CD14-positive monocyte (primary cell): Measurements from ENCODE around the gene PYROXD2. TPM values are rescaled to one million over a fixed set of nuclear protein-coding genes. Genes with fewer than 3 reads are reported as not detected.

Experiments
- DNase-seq, 3 donors: peaks; one replicate each; pipeline ENCODE4 v3.0.0-alpha.2; 2011 to 2022
- H2AFZ ChIP-seq: 2 replicates; pipeline ENCODE4 v1.6.0; 2012; ENCODE audit warnings: mild to moderate bottlenecking, low read depth, low read length, inconsistent platforms; ENCODE audit not compliant: insufficient read depth, poor library complexity, severe bottlenecking
- H3K27ac ChIP-seq, 2 donors: 1 replicate in 1 of 2; 2 replicates in 1 of 2; pipeline ENCODE4 v1.5.1; 2012 to 2013; ENCODE audit warnings: low read length in 2 of 2, control low read depth in 1 of 2, inconsistent platforms in 1 of 2, low read depth in 1 of 2, mild to moderate bottlenecking in 1 of 2
- H3K27me3 ChIP-seq, 2 donors: one replicate each; pipeline versions ENCODE4 v1.6.0 to v1.6.1; 2011 to 2013; ENCODE audit warnings: low read length in 2 of 2; ENCODE audit not compliant: control insufficient read depth in 2 of 2, insufficient read depth in 2 of 2
- H3K36me3 ChIP-seq, 2 donors: replicated peaks in 1 of 2; 1 replicate in 1 of 2; 2 replicates in 1 of 2; pipeline versions ENCODE4 v1.5.1 to v1.6.1; 2012 to 2013; ENCODE audit warnings: low read length in 2 of 2, control low read depth in 1 of 2, inconsistent platforms in 1 of 2, mild to moderate bottlenecking in 1 of 2; ENCODE audit not compliant: insufficient read depth in 2 of 2, control insufficient read depth in 1 of 2
- H3K4me1 ChIP-seq, 2 donors: 1 replicate in 1 of 2; 2 replicates in 1 of 2; pipeline versions ENCODE4 v1.5.1 to v1.6.1; 2012 to 2013; ENCODE audit warnings: low read length in 2 of 2, control low read depth in 1 of 2, inconsistent platforms in 1 of 2, mild to moderate bottlenecking in 1 of 2, moderate library complexity in 1 of 2; ENCODE audit not compliant: insufficient read depth in 2 of 2, control insufficient read depth in 1 of 2
- H3K4me2 ChIP-seq: replicated peaks from 2 replicates; pipeline ENCODE3; 2012; ENCODE audit warnings: low read length, moderate library complexity, mild to moderate bottlenecking; ENCODE audit not compliant: poor library complexity, severe bottlenecking; ENCODE audit errors: extremely low read depth
- H3K4me3 ChIP-seq, 3 experiments: fragments of 200-600 bp in 1 of 3; sonication (generic) in 1 of 3; replicated peaks in 1 of 3; 1 replicate in 2 of 3; 2 replicates in 1 of 3; pipeline ENCODE4 v1.5.1; 2011 to 2013; ENCODE audit warnings: low read length in 3 of 3, mild to moderate bottlenecking in 3 of 3, control low read depth in 2 of 3, low read depth in 2 of 3, inconsistent platforms in 1 of 3, moderate library complexity in 1 of 3
- H3K79me2 ChIP-seq: 2 replicates; pipeline ENCODE4 v1.6.0; 2012; ENCODE audit warnings: mild to moderate bottlenecking, control low read depth, inconsistent platforms, low read length, moderate library complexity; ENCODE audit not compliant: insufficient read depth
- H3K9ac ChIP-seq: 2 replicates; pipeline ENCODE4 v1.6.0; 2017; ENCODE audit warnings: low read length, mild to moderate bottlenecking; ENCODE audit not compliant: insufficient read depth, poor library complexity, severe bottlenecking
- H3K9me3 ChIP-seq, 2 donors: replicated peaks in 1 of 2; 1 replicate in 1 of 2; 2 replicates in 1 of 2; pipeline versions ENCODE4 v1.5.1 to v1.6.1; 2012 to 2013; ENCODE audit warnings: low read length in 2 of 2, control low read depth in 1 of 2; ENCODE audit not compliant: control insufficient read depth in 1 of 2, insufficient read depth in 1 of 2
- H4K20me1 ChIP-seq: 2 replicates; pipeline ENCODE4 v1.6.0; 2012; ENCODE audit warnings: mild to moderate bottlenecking, low read length, control low read depth, moderate library complexity; ENCODE audit not compliant: insufficient read depth
- H3K27ac Mint-ChIP-seq, 7 donors: one replicate each; pipeline ENCODE4 v1.8.0; 2020; ENCODE audit warnings: mild to moderate bottlenecking in 7 of 7, mixed read lengths in 7 of 7, moderate library complexity in 6 of 7, inconsistent platforms in 2 of 7
- H3K27me3 Mint-ChIP-seq, 3 donors: one replicate each; pipeline ENCODE4 v1.8.0; 2021 to 2022; ENCODE audit warnings: low read depth in 3 of 3, mild to moderate bottlenecking in 3 of 3, mixed read lengths in 3 of 3, moderate library complexity in 3 of 3, inconsistent platforms in 1 of 3
- H3K36me3 Mint-ChIP-seq, 2 donors: one replicate each; pipeline ENCODE4 v1.8.0; 2020; ENCODE audit warnings: mixed read lengths in 2 of 2, inconsistent platforms in 1 of 2, mild to moderate bottlenecking in 1 of 2
- H3K4me1 Mint-ChIP-seq: one replicate; pipeline ENCODE4 v1.8.0; 2020; ENCODE audit warnings: mild to moderate bottlenecking, mixed read lengths
- H3K4me3 Mint-ChIP-seq, 2 donors: one replicate each; pipeline ENCODE4 v1.8.0; 2020; ENCODE audit warnings: mild to moderate bottlenecking in 2 of 2, mixed read lengths in 2 of 2, moderate library complexity in 1 of 2
- H3K9me3 Mint-ChIP-seq, 7 donors: one replicate each; pipeline ENCODE4 v1.8.0; 2020 to 2022; ENCODE audit warnings: mixed read lengths in 7 of 7, mild to moderate bottlenecking in 6 of 7, moderate library complexity in 6 of 7, inconsistent platforms in 2 of 7
- WGBS: methylation state at CpG from one replicate; pipeline ENCODE4 v1.1.5; 2013; ENCODE audit warnings: missing lambda C conversion rate; ENCODE audit not compliant: insufficient coverage; 5-methylcytosine and 5-hydroxymethylcytosine counted together
- intact Hi-C, 2 donors: fragments of 100-400 bp; cut with micrococcal nuclease; formaldehyde crosslinking; loops; one replicate each; pipeline versions ENCODE4 v1.15.0 to v1.15.1; 2023
- polyA plus RNA-seq, 3 donors: library from polyadenylated mRNA; depleted of rRNA in 1 of 3; unstranded in 2 of 3; stranded (reverse) in 1 of 3; fragments of 300-500 nt in 2 of 3; fragments of >200 nt in 1 of 3; fragmentation: Illumina TruSeq in 2 of 3; gene quantifications; 1 replicate in 2 of 3; 2 replicates in 1 of 3; pipeline ENCODE4 v1.2.3, GENCODE V29; 2012 to 2021
- TF ChIP-seq, protein P1 (sequence below): fragments of 200-600 bp; IDR thresholded peaks from one replicate; pipeline ENCODE4 v1.8.0; 2022; ENCODE audit warnings: antibody characterized with exemption, mild to moderate bottlenecking

PYROXD2 gene
- polyA plus RNA-seq, 3 donors, result 0.27 to 21.6 (median 1.00) TPM

DNA sequence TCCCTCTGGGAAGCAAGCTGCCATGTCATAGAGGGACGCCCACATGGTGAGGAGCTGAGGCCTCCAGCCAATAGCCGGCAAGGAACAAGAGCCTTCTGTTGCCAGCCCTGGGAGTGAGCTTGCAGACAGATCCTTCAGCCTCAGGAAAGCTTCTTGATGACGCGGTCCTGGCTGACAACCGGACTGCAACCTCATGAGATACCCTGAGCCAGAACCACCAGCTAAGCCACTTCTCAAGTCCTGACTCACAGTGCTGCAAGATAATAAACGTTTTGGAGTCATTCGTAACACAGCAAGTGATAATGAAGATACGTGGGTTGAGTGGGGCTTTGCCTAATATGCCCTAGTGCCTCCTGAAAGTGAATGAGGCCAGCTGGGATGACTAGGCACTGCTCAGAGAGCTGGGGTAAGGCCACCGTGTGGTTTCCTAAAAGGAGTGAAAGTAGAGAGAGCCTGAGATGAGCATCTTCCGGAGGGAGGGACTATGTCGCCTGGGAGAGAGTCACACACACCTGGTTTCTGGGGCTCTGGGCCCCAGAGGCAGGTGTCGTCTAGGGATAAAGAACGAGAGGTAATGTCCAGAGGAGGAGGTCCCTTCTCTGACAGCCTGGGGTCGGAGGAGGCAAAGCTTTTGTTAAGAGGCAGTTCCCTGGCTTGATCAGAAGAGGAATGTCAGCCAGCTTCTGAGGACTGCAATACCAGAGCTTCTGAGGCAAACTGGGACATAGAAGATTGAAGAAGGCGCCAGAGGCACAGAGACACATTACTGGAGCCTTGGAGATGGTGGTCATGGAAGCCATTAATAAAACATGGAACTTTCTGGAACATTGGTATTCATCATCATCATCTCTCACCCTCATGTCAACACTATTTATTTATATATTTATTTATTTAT is 53.6 kb downstream of the PYROXD2 start:
- Histone ChIP-seq H3K4me2 (peak overlapping the region; percentile 52), H3K27ac (peak overlapping the region in 1 of 2 donors; percentile 18), H3K36me3 (no peaks in the 10 kb centered on the region), H3K9me3 (no peaks in the 10 kb centered on the region), H4K20me1 (no peaks in the 10 kb centered on the region), H3K4me3 (peak overlapping the region in 1 of 3 experiments; percentile 18), H3K27me3 (no peaks in the 10 kb centered on the region), H3K9ac (no peak overlapping the region), H3K79me2 (no peaks in the 10 kb centered on the region), H2AFZ (peak overlapping the region; percentile 41), H3K4me1 (peaks cover 2 to 8% of the 10 kb centered on the region in 2 donors)
- peaks cover 14% of the 10 kb centered on the region for H3K4me1 Mint-ChIP-seq
- peak overlapping the region in 4 of 7 donors; percentile 4 to 84 (median 64) for H3K27ac Mint-ChIP-seq
- peaks cover 0 to 2% (median 2%) of the 10 kb centered on the region in 3 donors for H3K27me3 Mint-ChIP-seq
- H3K36me3 Mint-ChIP-seq, result no peaks in the 10 kb centered on the region
- no peaks in the 10 kb centered on the region for H3K9me3 Mint-ChIP-seq
- TF ChIP-seq, protein P1, sequence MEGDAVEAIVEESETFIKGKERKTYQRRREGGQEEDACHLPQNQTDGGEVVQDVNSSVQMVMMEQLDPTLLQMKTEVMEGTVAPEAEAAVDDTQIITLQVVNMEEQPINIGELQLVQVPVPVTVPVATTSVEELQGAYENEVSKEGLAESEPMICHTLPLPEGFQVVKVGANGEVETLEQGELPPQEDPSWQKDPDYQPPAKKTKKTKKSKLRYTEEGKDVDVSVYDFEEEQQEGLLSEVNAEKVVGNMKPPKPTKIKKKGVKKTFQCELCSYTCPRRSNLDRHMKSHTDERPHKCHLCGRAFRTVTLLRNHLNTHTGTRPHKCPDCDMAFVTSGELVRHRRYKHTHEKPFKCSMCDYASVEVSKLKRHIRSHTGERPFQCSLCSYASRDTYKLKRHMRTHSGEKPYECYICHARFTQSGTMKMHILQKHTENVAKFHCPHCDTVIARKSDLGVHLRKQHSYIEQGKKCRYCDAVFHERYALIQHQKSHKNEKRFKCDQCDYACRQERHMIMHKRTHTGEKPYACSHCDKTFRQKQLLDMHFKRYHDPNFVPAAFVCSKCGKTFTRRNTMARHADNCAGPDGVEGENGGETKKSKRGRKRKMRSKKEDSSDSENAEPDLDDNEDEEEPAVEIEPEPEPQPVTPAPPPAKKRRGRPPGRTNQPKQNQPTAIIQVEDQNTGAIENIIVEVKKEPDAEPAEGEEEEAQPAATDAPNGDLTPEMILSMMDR, result no peak
- intact Hi-C loops, result no loop called here
- WGBS, result 15% methylated on average over 10 of the region's 15 CpGs
- H3K4me3 Mint-ChIP-seq, result peak overlapping the region; percentile 57 to 76
- DNase-seq, result peak; percentile 16 to 34 (median 26)

DNA sequence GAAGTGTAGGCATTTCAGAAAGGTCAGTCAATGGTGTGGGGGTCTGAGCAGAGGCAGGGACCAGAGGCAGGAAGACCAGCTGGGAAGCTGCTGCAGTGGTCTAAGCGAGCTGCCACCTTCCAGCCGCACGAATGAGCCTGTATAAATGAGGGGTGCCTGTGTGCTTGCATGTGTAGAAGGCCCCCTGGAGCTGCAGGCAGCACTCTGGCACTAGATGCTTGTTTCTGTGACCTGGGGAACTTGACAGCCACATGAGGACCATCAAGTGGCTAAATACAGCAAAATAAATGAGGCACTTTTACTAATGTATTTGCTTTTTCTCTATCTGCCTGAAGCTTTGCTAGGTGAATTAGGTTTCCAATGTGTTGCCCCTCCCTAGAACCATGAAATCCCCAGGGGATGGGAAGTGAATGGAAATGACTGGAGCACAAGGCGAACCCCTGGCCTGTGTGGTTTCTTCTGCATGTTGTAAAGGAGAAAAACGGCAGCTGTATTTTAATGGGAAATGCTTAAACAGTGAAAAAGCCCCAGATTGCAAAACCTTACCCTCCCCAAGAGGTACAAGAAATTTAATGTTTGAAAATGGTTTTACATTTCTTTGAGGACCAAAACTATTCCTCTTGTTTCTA is 57.7 kb downstream of the PYROXD2 start:
- intact Hi-C loops, result no loop called here
- peak overlapping the region in 1 of 7 donors; percentile 42 for H3K27ac Mint-ChIP-seq
- Histone ChIP-seq H3K9me3 (no peaks in the 10 kb centered on the region), H3K4me2 (no peak overlapping the region), H3K36me3 (no peaks in the 10 kb centered on the region), H3K4me1 (peaks cover 19 to 25% of the 10 kb centered on the region in 2 donors), H3K27ac (no peak overlapping the region), H3K27me3 (no peaks in the 10 kb centered on the region), H3K4me3 (no peak overlapping the region), H2AFZ (no peak overlapping the region), H3K9ac (no peak overlapping the region), H3K79me2 (no peaks in the 10 kb centered on the region), H4K20me1 (no peaks in the 10 kb centered on the region)
- 100% methylated on average over 3 of the region's 5 CpGs for WGBS
- H3K4me3 Mint-ChIP-seq, result no peak overlapping the region
- no peaks in the 10 kb centered on the region for H3K9me3 Mint-ChIP-seq
- peaks cover 0 to 3% (median 2%) of the 10 kb centered on the region in 3 donors for H3K27me3 Mint-ChIP-seq
- no peak for DNase-seq
- peaks cover 37% of the 10 kb centered on the region for H3K4me1 Mint-ChIP-seq
- TF ChIP-seq, protein P1, result no peak
- no peaks in the 10 kb centered on the region for H3K36me3 Mint-ChIP-seq
